Embryonic facial prominence (tissue), 1 donor: ENCODE results near the gene SNX8.
"Not testable (repeated sequence)": the region's sequence is repeated elsewhere in the genome, so short reads cannot be mapped to it uniquely, and the experiment has no call there.

Experiments used
- DNase-seq: peaks from one replicate; pipeline ENCODE4 v3.0.0-alpha.2; 2016; ENCODE audit errors: extremely low spot score

The SNX8 gene

DNA sequence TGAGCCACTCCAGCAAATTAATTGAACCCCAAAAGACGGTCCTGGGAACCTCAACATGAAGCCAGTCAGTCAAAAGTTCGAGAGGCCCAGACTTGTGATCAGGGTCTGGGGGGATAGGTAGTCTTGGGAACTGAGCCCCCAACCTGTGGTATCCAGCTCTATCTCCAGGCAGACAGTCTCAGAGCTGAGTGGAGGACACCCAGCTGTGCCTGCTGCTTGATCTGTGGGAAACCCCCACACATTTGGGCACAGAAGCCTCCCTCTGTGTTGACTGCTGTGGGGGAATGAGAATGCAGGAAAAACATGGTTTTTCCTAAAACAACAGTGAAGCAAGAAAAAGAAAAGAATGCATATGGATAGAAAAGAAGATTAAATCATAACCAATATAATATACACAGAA, 16.3 kb upstream of the SNX8 start:
- no peak for DNase-seq

DNA sequence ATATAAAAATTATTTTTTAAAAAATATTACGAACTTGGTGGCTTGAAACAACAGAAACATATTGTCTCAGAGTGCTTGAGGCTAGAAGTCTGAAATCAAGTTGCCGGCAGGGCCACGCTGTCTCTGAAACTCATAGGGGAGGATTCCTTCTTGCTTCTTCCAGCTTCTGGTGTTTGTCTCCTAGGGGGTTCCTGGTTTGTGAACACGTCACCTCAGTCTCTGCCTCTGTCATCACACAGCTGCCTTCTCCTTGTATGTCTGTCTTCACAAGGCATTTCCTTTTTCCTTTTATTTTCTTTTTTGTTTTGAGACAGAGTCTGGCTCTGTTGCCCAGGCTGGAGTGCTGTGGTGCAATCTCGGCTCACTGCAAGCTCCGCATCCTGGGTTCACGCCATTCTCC, 12.7 kb upstream of the SNX8 start:
- no peak for DNase-seq

DNA sequence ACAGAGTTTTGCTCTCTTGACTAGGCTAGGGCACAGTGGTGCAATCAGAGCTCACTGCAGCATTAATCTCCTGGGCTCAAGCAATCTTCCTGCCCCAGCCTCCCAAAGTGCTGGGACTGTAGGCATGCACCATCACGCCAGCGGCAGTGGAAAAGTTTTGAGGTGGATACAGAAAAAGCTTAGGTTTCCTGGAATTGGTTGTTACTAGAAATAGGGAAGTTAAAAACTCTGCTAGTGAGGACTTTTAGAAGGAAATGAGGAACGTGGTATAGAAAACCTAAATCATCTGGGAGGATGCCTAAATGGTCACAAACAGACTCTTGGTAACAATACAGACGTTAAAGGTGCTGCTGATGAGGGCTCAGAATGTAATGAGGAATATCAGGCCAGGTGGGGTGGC, 10.9 kb upstream of the SNX8 start:
- DNase-seq = no peak

DNA sequence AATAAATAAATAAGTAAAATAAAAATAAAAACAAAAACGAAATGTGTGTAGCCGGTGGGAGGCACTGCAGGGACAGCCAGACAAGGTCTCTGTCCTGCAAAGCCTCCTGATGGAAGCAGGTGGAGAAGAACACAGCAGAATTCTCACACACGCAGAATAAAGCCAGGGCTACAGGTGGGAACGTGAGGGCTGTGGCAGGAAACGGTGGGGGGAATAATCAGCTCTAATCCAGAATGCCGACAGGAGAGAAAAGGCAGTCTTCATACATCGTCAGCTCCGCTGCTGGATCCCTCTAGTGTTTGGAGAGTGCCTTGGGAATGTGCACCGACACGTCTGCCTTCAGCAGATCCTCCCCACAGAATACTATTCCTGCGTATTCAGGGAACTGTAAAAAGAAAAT, 6.8 kb upstream of the SNX8 start:
- no peak for DNase-seq

DNA sequence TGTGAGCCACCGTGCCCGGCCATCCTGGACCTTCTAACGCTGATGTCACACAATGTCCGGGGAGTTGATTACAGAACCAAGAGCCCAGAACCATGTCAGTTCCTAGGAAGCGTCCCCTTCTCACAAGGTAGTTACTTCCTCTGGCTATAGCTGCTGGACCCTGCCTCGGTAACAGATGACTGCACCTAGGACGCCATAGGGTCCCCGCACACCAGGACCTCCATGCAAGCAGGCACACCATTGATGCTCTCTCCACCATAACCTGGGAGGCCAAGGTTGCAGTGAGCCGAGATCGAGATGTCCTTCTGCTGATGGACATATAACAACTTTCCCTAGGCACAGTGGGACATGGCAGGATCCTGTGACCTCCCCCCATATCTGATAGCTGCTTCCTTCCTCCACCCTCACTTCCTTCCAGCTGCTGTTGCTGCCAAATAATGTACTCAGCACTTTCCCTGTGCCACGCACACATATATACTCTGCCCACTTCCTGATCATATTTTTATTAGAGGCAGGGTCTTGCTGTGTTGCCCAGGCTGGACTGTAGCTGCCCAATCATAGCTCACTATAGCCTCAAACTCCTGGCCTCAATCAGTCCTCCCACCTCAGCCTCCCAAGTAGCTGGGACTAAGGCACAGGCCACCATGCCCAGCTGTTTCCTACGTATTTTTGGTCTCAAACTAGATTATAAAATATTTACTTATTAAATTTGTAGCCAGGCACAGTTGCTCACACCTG, 3.5 kb upstream of the SNX8 start:
- no peak for DNase-seq

DNA sequence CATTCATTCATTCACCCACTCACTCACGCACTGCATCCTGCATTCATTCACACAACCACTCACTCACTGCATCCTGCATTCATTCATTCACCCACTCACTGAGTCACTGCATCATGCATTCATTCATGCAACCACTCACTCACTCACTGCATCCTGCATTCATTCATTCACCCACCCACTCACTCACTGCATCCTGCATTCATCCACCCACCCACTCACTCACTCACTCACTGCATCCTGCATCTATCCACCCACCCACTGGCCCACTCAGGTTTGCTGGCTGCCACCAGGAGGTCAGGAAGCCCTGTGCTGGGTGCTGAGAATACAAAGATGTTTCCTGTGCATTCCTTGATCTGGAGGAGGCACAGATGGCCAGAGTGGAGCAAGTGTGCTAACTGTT, 2.3 kb upstream of the SNX8 start:
- no peak for DNase-seq

DNA sequence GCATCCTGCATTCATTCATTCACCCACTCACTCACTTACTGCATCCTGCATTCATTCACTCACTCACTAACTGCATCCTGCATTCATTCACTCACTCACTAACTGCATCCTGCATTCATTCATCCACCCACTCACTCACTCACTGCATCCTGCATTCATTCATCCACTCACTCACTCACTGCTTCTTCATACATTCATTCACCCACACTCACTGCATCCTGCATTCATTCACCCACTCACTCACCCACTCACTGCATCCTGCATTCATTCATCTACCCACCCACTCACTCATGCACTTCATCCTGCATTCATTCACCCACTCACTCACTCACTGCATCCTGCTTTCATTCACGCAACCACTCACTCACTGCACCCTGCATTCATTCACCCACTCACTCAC, 1.5 kb upstream of the SNX8 start:
- no peak for DNase-seq

DNA sequence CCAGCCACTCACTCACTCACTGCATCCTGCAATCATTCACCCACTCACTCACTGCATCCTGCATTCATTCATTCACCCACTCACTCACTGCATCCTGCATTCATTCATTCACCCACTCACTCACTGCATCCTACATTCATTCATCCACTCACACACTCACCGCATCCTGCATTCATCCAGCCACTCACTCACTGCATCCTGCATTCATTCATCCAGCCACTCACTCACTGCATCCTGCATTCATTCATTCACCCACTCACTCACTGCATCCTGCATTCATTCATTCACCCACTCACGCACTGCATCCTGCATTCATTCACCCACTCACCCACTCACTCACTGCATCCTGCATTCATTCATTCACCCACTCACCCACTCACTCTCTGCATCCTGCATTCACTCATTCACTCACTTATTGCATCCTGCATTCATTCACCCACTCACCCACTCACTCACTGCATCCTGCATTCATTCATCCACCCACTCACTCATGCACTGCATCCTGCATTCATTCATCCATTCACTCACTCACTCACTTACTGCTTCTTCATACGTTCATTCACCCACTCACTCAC, 802 bp upstream of the SNX8 start:
- DNase-seq = not testable (repeated sequence)

DNA sequence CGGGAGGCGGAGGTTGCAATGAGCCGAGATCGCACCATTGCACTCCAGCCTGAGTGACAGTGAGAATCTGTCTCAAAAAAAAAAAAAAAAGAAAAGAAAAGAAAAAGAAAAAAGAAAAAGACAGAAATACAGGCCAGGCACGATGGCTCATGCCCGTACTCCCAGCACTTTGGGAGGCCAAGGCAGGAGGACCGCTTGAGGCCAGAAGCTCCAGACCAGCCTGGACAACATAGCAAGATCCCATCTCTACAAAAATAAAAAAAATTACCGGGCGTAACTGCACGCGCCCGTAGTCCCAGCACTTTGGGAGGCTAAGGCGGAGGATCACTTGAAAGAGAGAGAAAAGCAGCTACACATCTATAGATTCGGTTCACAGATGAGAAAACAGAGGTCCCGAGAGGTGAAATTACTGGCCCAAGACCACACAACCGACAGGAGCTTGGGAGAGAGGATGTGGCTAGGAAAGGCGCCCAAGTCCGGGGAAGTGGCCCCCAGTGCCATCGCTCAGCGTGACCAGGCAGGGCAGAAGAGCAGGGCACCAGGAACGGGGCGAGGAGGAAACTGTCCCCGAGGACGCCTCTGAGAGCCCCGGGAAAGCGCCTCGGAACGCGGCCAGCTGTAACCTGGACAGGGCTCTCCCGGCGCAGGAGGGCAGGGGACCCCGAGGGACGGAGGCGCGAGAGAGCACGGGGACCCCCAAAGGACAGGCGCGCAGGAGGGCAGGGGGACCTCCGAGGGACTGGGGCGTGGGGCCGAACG, 612 bp downstream of the SNX8 start:
- DNase-seq = no peak

DNA sequence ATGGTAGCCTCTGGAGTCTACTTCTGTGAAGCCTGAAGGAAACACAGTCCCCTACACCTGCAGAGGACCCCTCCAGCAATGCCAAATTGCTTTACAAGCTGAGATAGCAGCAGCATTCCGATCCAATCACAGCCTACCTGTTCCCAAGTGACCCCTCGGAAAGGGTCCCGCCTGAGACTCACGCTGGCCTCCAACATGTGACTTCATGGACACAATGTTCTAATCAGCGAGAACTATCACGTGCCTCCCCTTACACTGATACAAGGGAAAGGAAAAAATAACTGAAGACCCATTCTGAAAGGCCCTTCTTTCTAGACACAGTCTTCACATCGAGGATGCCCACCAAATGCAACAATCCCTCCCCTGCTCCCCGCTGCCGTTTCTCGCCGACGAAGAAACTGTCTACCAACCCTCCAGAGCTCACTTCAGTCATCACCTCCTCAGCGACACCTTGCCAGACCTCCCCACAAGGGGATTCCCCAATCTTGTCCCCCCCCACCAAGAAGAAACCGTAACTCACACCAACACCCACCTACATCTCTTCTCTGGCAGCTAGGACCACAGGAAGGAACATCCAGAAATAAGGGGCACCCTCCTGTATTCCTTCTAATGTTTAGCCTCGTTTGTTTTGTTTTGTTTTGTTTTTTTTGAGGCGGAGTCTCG, 1.8 kb downstream of the SNX8 start:
- no peak for DNase-seq

DNA sequence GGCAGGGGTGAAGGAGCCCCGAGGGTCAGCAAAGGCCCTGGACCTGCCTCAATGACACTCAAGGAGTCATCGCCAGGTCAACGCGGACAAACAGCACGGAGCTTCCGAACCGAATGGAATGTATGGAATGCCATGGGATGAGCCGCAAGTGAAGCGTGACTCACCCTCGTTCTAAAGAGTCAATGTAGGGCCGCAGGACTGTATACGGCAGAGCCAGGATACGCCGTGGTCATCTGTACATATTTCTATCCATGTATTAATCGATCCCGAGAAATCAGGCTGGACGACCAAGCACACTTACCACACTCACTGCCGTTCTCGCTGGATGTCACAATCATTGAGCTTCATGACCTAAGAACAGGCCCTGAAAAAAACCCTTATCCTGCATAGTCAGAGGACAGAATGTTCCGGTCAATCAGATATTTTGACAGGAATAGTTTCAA, 4.3 kb downstream of the SNX8 start:
- DNase-seq = no peak

DNA sequence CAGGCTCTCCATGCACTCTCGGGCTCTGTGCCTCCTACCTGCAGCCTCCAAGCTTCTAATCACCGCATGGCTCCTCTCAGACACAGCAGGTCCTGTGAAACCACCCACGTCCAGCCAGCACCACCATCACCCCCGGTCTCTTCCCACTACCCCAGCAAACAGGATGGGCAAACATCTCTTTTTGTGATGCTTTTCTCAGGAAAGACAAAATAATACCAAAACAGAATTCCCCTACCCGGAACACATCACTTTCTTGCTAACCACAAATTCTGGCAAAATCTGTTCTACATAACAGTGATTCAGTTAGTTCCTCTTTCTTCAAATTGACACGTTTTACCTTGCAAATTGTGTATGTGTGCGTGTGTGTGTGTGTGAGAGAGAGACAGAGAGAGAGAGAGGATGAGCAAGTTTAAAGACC, 6.5 kb downstream of the SNX8 start:
- DNase-seq = no peak

DNA sequence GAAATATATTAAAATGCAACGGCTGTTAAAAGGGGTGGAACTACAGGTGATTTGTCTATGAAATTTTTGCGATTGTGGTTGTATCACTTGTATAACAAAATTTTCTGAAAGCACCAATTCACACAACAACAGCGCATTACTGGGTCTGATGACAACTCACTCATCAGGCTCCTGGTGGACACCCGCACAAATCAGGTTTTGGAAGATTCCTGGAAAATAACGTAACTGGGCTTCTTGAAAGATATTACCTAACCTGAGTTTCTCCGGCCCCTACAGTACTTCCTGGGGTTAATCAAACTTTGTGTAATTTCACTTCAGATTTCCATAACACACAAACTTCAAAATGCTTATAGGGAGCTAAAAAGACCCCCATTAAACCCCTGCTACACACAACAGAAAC, 7.6 kb downstream of the SNX8 start:
- DNase-seq = no peak

DNA sequence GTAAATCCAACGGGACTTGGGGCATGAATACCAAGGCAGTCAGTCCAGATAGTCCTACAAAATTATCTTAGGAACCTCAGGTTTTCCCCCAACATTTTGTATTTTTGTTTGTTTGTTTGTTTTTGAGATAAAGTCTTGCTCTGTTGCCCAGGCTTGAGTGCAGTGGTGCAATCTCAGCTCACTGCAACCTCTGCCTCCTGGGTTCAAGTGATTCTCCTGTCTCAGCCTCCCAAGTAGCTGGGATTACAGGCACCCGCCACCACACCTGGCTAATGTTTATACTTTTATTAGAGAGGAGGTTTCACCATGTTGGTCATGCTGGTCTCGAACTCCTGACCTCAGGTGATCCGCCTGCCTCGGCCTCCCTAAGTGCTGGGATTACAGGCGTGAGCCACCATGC, 9.0 kb downstream of the SNX8 start:
- DNase-seq = not testable (repeated sequence)

DNA sequence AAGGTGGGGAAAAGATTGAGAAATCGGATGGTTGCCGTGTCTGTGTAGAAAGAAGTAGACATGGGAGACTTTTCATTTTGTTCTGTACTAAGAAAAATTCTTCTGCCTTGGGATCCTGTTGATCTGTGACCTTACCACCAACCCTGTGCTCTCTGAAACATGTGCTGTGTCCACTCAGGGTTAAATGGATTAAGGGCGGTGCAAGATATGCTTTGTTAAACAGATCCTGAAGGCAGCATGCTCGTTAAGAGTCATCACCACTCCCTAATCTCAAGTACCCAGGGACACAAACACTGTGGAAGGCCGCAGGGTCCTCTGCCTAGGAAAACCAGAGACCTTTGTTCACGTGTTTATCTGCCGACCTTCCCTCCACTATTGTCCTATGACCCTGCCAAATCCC, 10.7 kb downstream of the SNX8 start:
- DNase-seq = not testable (repeated sequence)

DNA sequence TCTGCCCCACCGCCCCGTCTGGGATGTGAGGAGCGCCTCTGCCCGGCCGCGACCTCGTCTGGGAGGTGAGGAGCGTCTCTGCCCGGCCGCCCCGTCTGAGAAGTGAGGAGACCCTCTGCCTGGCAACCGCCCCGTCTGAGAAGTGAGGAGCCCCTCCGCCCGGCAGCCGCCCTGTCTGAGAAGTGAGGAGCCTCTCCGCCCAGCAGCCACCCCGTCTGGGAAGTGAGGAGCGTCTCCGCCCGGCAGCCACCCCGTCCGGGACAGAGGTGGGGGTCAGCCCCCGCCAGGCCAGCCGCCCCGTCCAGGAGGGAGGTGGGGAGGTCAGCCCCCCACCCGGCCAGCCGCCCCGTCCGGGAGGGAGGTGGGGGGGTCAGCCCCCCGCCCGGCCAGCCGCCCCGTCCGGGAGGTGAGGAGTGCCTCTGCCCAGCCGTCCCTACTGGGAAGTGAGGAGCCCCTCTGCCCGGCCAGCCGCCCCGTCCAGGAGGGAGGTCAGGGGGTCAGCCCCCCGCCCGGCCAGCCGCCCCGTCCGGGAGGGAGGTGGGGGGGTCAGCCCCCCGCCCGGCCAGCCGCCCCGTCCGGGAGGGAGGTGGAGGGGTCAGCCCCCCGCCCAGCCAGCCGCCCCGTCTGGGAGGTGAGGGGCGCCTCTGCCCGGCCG, 11.4 kb downstream of the SNX8 start:
- not testable (repeated sequence) for DNase-seq

DNA sequence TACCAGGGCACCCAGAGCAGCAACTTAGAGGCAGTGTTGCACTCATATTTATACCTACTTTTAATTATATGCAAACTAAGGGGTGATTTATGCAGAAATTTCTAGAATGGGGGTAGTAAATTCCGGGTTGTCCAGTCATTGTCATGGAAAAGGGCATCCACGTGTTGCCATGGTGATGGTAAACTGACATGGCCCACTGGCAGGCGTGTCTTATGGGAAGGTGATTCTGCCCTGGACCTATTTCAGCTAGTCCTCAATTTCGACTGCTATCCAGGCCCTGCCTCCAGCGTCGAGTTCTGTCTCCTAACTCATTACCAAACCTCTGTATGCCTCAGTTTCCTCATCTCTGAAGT, 12.8 kb downstream of the SNX8 start:
- no peak for DNase-seq

DNA sequence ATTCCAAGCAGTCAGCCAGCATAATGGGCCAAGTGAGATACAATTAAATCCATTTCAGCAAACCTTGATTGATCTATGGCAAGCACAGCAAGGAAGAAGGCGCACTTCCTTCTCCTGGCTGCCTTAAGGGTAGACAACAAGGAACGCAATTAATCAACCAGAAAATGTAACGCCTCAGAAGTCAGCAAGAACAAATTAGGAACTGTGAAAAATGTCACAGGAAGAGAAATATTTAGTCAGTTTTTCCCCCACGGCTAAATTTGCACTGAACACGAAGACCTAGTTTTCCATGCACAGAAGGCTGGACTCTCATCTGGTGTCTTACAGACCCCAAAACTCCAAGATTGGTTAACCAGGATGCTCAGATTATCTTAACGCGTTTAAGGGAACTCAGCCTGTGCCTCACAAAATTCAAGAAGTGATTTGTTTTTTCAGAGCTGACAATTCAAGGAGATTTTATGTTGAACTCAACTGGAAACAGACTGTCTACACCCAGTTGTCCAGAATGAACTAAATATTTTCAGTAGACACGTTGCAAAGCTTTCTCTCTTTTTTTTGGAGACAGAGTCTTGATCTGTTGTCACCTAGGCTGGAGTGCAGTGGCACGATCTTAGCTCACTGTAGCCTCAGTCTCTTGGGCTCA, 14.2 kb downstream of the SNX8 start:
- DNase-seq = no peak

DNA sequence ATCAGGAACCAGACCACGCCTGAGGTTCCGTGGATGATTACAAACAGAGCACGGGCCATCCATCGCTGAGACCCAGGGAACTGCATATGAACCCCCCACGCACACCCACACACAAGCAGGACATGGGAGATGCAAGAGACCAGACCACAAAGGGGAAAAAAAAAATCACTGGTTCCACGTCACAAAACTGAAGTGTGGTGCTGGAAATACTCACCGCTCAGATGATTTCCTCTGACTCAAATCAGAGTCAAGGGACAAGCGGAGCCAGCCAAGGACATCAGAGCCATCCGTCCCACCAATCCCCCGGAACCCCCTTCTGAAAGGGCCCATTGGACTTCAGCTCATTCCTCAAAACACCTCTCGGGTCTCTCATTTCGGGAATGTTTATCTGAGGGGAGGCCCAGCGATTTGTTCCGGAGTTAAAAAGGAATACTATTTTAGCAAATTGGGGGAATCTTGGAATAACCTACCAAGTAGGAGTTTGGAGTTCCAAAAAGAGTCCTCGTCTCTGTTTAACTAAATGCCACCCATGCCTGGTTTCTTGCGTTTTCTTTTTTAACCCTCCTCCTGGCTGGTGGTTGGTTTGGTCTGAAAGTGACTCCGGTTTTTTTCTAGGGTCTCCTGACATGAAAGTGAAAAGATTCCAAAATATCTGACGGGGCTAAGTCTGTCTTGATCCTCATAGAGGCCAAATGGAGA, 15.0 kb downstream of the SNX8 start:
- no peak for DNase-seq

DNA sequence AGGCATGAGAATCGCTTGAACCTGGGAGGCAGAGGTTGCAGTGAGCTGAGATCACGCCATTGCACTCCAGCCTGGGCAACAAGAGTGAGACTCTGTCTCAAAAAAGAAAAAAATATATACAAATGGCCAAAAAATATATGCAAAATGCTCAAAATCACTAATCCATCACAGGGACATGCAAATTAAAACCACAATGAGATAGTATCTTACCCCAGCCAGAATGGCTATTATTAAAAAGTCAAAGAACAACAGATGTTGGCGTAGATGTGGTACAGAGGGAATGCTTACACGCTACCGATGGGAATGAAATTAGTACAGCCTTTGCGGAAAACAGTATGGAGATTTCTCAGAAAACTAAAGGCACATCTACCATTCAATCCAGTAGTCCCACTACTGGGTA, 17.4 kb downstream of the SNX8 start:
- DNase-seq = no peak
